SK-N-MC (cell line): ENCODE results near the gene TTC5.

ENCODE experiments used
- EZH2 ChIP-seq: fragments of 200-600 bp; sonication (generic); IDR thresholded peaks from one replicate; pipeline ENCODE4 v1.6.1; 2017; ENCODE audit warnings: antibody characterized with exemption
- POLR2AphosphoS5 ChIP-seq: IDR thresholded peaks from 2 replicates; pipeline ENCODE4 v1.6.1; 2012; ENCODE audit warnings: mild to moderate bottlenecking, low read depth, low read length, borderline replicate concordance

GRCh38 chr14:20347747-20348146 is 42.0 kb upstream of the TTC5 start:
- TF ChIP-seq EZH2 (no peak), POLR2AphosphoS5 (no peak)
